K562 (cell line): Measurements from ENCODE around the gene DLK2. TPM values are rescaled to one million over a fixed set of nuclear protein-coding genes. Genes with fewer than 3 reads are reported as not detected.
A peak's percentile ranks its signal among the peaks of the same experiment; 100 is the strongest.

Experiments used
- ARID1B ChIP-seq: fragments of 450-650 bp; IDR thresholded peaks from 2 replicates; pipeline ENCODE4 v1.6.1; 2016; ENCODE audit warnings: antibody characterized with exemption, mild to moderate bottlenecking, inconsistent platforms
- ARID2 ChIP-seq: fragments of 450-650 bp; IDR thresholded peaks from 2 replicates; pipeline ENCODE4 v1.6.1; 2017; ENCODE audit warnings: antibody characterized with exemption, mild to moderate bottlenecking
- FOXJ3 ChIP-seq: sonication (generic); formaldehyde crosslinking; IDR thresholded peaks from 2 replicates; pipeline ENCODE4 v1.4.0; 2020; ENCODE audit warnings: mild to moderate bottlenecking, missing genetic modification reagents
- HSF4 ChIP-seq: fragments of 250-450 bp; sonication (Bioruptor Pico); IDR thresholded peaks from 2 replicates; pipeline ENCODE4 v2.1.2; 2022; ENCODE audit warnings: mild to moderate bottlenecking, moderate library complexity, borderline replicate concordance
- NFXL1 ChIP-seq: fragments of 450-650 bp; formaldehyde crosslinking; IDR thresholded peaks from 2 replicates; pipeline ENCODE4 v1.4.0; 2021; ENCODE audit warnings: mild to moderate bottlenecking
- NONO ChIP-seq, 2 experiments: fragments of 200-400 bp in 1 of 2; fragments of 450-650 bp in 1 of 2; formaldehyde crosslinking in 1 of 2; IDR thresholded peaks; 2 replicates each; pipeline ENCODE4 v1.6.1; 2017; ENCODE audit warnings: low read depth in 2 of 2, mild to moderate bottlenecking in 2 of 2, moderate library complexity in 2 of 2, low read length in 1 of 2
- PRMT5 ChIP-seq: sonication (generic); formaldehyde crosslinking; IDR thresholded peaks from 2 replicates; pipeline ENCODE4 v1.5.0; 2020; ENCODE audit warnings: missing genetic modification reagents
- PYGO2 ChIP-seq: fragments of 450-650 bp; IDR thresholded peaks from 2 replicates; pipeline ENCODE4 v1.6.1; 2016; ENCODE audit warnings: mild to moderate bottlenecking, missing genetic modification characterization, moderate library complexity, missing compliant biosample characterization
- STAG1 ChIP-seq: sonication (generic); formaldehyde crosslinking; IDR thresholded peaks from 2 replicates; pipeline ENCODE4 v1.5.0; 2020; ENCODE audit warnings: missing genetic modification reagents, borderline replicate concordance
- TEAD2 ChIP-seq: fragments of 450-650 bp; IDR thresholded peaks from 2 replicates; pipeline ENCODE4 v1.6.1; 2016; ENCODE audit warnings: missing genetic modification characterization, control low read depth, missing compliant biosample characterization
- TEAD4 ChIP-seq, 2 experiments: sonication (generic) in 1 of 2; formaldehyde crosslinking in 1 of 2; IDR thresholded peaks; 2 replicates each; pipeline versions ENCODE4 v1.6.1 to v1.8.0; 2012 to 2022; ENCODE audit warnings: borderline replicate concordance in 1 of 2, inconsistent platforms in 1 of 2, low read length in 1 of 2, mild to moderate bottlenecking in 1 of 2, missing genetic modification reagents in 1 of 2
- THRAP3 ChIP-seq: fragments of 450-650 bp; IDR thresholded peaks from 2 replicates; pipeline ENCODE4 v1.6.1; 2016; ENCODE audit warnings: mild to moderate bottlenecking, inconsistent platforms, borderline replicate concordance
- TOE1 ChIP-seq, 2 experiments: fragments of 450-650 bp in 1 of 2; sonication (generic) in 1 of 2; formaldehyde crosslinking in 1 of 2; IDR thresholded peaks; 2 replicates each; pipeline versions ENCODE4 v1.7.1 to v1.8.0; 2016 to 2022; ENCODE audit warnings: borderline replicate concordance in 2 of 2, mild to moderate bottlenecking in 2 of 2, antibody characterized with exemption in 1 of 2, inconsistent platforms in 1 of 2, low read depth in 1 of 2, missing genetic modification reagents in 1 of 2, moderate library complexity in 1 of 2
- ZKSCAN3 ChIP-seq: fragments of 250-450 bp; sonication (Bioruptor Pico); IDR thresholded peaks from 2 replicates; pipeline ENCODE4 v1.4.0; 2020
- ZSCAN32 ChIP-seq: fragments of 450-650 bp; formaldehyde crosslinking; IDR thresholded peaks from 2 replicates; pipeline ENCODE4 v1.4.0; 2020; ENCODE audit warnings: mild to moderate bottlenecking, moderate library complexity
- polyA plus RNA-seq, 8 experiments: library from polyadenylated mRNA; depleted of rRNA in 4 of 8; stranded (reverse) in 5 of 8; unstranded in 3 of 8; fragments of >200 nt; fragmentation: Nextera tagmentation in 2 of 8; fragmentation: Illumina TruSeq in 1 of 8; extraction: Ambion mirVana in 2 of 8; extraction: Trizol in 1 of 8; gene quantifications; 2 replicates each; pipeline versions ENCODE4 v1.2.1 to v1.2.3, GENCODE V29; 2011 to 2014; ENCODE audit warnings: inconsistent platforms in 1 of 8, missing spikeins in 1 of 8
- total RNA-seq, 7 experiments: library from RNA; depleted of rRNA in 6 of 7; stranded (reverse); fragments of >200 nt in 6 of 7; fragmentation: Illumina TruSeq in 2 of 7; extraction: Trizol in 2 of 7; gene quantifications; 2 replicates each; pipeline versions ENCODE4 v1.2.1 to v1.2.3, GENCODE V29; 2011 to 2021; ENCODE audit warnings: low replicate concordance in 1 of 7
- TF ChIP-seq, protein P1 (sequence below), 3 experiments: IDR thresholded peaks in 2 of 3; conservative IDR thresholded peaks in 1 of 3; 2 replicates each; pipeline ENCODE4 v1.5.1; 2011 to 2012; ENCODE audit warnings: low read length in 3 of 3, mild to moderate bottlenecking in 3 of 3, control low read depth in 2 of 3, improper control_type of control experiment in 1 of 3, inconsistent platforms in 1 of 3, low read depth in 1 of 3, mixed read lengths in 1 of 3, moderate library complexity in 1 of 3; ENCODE audit not compliant: insufficient read depth in 2 of 3
- TF ChIP-seq, protein P2 (sequence below), 2 experiments: IDR thresholded peaks; 2 replicates each; pipeline ENCODE4 v1.6.1; 2011; ENCODE audit warnings: borderline replicate concordance in 1 of 2, control low read depth in 1 of 2, low read depth in 1 of 2, low read length in 1 of 2, mild to moderate bottlenecking in 1 of 2, mixed read lengths in 1 of 2, moderate library complexity in 1 of 2; ENCODE audit not compliant: insufficient read depth in 1 of 2, insufficient read length in 1 of 2, poor library complexity in 1 of 2, severe bottlenecking in 1 of 2; ENCODE audit errors: extremely low read depth in 1 of 2

Gene DLK2
- total and polyA plus RNA-seq, 9 of the 15 experiments (the other 6 are each of a cell fraction or from before 2014, with no cell fraction given), result 0.11 to 0.53 (median 0.29) TPM; not detected in 3

DNA sequence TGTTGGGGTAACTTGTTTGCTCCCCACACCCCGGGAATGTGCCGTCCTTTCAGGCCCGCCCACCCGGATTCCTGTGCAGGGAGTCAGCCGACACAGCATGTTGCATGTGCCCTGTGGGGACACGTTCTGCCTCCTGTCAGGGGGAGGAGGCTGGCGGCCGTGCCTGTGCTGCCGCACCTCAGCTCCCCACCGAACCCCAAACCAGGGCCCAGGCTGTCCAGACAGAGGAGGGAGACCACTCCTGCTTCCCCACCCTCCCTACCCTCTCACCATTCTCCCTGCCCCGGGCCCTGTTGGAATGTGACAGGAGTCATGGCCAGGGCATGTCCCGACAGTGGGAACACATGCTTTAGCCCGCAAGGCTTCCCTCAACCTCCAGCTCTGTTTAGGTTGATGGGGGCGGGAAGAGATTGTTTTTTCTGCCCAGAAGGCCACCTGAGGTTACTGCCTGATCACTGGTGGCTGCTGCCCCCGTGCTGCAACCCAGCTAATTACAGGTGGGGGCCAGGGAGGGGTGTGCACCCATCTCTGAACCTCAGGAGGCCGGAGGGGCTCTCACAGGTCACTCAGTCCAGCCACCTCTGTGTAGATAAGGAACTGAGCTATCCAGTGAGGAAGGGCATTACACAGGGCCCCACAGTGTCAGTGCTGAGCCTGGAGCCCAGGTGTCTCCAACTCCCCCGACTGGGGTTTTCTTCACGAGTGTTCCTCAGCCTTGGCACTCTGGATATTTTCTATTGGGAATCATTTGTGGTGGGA is 41.2 kb upstream of the DLK2 start (continued):
- no peak for TF ChIP-seq THRAP3
- no peak for TF ChIP-seq ZSCAN32 (CRISPR knock-in tag)
- TF ChIP-seq FOXJ3 (CRISPR knock-in tag), result no peak
- peak; percentile 73; the same call in 1 of the 2 replicates for TF ChIP-seq ARID2
- no peak for TF ChIP-seq NFXL1 (CRISPR knock-in tag)
- TF ChIP-seq, protein P1, sequence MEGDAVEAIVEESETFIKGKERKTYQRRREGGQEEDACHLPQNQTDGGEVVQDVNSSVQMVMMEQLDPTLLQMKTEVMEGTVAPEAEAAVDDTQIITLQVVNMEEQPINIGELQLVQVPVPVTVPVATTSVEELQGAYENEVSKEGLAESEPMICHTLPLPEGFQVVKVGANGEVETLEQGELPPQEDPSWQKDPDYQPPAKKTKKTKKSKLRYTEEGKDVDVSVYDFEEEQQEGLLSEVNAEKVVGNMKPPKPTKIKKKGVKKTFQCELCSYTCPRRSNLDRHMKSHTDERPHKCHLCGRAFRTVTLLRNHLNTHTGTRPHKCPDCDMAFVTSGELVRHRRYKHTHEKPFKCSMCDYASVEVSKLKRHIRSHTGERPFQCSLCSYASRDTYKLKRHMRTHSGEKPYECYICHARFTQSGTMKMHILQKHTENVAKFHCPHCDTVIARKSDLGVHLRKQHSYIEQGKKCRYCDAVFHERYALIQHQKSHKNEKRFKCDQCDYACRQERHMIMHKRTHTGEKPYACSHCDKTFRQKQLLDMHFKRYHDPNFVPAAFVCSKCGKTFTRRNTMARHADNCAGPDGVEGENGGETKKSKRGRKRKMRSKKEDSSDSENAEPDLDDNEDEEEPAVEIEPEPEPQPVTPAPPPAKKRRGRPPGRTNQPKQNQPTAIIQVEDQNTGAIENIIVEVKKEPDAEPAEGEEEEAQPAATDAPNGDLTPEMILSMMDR (IDR thresholded peaks at IDR 0.05 in 2 of 3, conservative IDR thresholded peaks at IDR 0.05 in 1 of 3; ENCODE audit: insufficient read depth in 2 of 3, low read depth in 1 of 3, low read length in 3 of 3), result peak; percentile 90 to 94 (median 94)
- TF ChIP-seq PRMT5 (CRISPR knock-in tag), result no peak
- TF ChIP-seq HSF4 (CRISPR knock-in tag), result no peak
- TF ChIP-seq TEAD2 (tag), result no peak
- no peak for TF ChIP-seq TEAD4 (IDR thresholded peaks at IDR 0.05; ENCODE audit: low read length)
- no peak for TF ChIP-seq TEAD4 (CRISPR knock-in tag; IDR thresholded peaks at IDR 0.05; ENCODE audit: borderline replicate concordance)
- peak; percentile 70; the same call in 1 of the 2 replicates for TF ChIP-seq STAG1 (CRISPR knock-in tag)
- TF ChIP-seq, protein P2, sequence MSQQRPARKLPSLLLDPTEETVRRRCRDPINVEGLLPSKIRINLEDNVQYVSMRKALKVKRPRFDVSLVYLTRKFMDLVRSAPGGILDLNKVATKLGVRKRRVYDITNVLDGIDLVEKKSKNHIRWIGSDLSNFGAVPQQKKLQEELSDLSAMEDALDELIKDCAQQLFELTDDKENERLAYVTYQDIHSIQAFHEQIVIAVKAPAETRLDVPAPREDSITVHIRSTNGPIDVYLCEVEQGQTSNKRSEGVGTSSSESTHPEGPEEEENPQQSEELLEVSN (IDR thresholded peaks at IDR 0.05; ENCODE audit: borderline replicate concordance in 1 of 2, extremely low read depth in 1 of 2, insufficient read depth in 1 of 2, insufficient read length in 1 of 2, low read depth in 1 of 2, low read length in 1 of 2, poor library complexity in 1 of 2, severe bottlenecking in 1 of 2), result peak in 1 of 2 experiments; percentile 4
- TF ChIP-seq NONO (IDR thresholded peaks at IDR 0.05; ENCODE audit: low read depth in 2 of 2, low read length in 1 of 2), result no peak
- TF ChIP-seq ARID1B, result no peak
- TF ChIP-seq PYGO2 (tag), result no peak
- no peak for TF ChIP-seq TOE1 (IDR thresholded peaks at IDR 0.05; ENCODE audit: borderline replicate concordance)
- TF ChIP-seq TOE1 (CRISPR knock-in tag; IDR thresholded peaks at IDR 0.05; ENCODE audit: borderline replicate concordance, low read depth), result no peak
- TF ChIP-seq ZKSCAN3 (CRISPR knock-in tag), result no peak
